Measurements from ENCODE around the gene AGBL1.
A peak's percentile ranks its signal among the peaks of the same experiment; 100 is the strongest.
"Not testable (repeated sequence)": the region's sequence is repeated elsewhere in the genome, so short reads cannot be mapped to it uniquely, and the experiment has no call there.

AGBL1 gene

DNA sequence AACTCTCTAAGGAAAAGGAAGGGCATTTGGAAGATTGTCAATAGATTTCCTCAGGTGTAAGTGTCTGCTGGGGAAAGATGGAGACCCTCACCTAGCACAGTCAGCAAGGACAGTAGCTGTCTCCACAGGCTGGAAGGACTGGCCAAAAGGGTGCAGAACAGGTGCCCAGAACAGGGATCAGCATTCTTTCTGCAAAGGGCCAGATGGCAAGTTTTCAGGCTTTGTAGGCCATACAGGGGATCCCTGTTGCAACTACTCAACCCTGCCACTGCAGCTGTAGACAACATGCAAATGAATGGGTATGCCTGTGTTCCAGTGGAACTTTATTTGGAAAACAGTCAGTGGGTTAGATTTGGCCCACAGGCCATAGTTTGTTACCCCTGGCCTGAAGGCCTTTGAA, 8.1 kb downstream of the AGBL1 start:
- no peak for DNase-seq

DNA sequence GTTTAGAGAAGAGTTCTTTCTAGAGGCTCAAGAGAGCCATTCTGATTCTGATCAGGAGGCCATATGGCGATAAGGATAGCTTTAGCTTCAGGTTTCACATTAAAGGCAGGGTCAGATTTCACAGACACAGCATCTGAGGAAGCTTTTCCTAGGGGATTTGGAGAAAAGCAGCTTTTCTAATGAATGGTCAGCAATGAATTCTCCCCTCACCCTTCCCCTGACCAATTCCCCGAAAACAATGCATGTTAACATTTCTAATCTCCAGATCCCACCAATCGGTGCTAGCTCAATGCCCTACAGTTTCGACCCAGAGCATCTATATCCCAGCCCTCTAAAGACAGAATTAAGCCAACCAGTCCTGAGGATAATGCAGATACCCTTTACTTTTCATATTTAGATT, 9.8 kb downstream of the AGBL1 start:
- DNase-seq = no peak

DNA sequence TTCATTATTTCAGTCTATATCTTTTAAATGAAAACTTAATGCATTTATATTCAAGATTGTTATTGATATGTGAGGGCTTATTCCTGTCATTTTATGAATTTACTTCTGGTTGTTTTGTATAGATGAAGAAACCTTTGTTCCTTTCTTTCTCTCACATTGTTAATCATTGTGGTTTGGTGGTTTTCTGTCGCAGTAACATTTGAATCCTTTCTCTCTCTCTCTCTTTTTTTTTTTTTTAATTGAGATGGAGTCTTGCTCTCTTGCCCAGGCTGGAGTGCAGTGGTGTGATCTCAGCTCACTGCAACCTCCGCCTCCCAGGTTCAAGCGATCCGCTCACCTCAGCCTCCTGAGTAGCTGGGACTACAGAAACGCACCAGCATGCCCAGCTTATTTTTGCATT, 22.1 kb downstream of the AGBL1 start:
- no peak for DNase-seq

DNA sequence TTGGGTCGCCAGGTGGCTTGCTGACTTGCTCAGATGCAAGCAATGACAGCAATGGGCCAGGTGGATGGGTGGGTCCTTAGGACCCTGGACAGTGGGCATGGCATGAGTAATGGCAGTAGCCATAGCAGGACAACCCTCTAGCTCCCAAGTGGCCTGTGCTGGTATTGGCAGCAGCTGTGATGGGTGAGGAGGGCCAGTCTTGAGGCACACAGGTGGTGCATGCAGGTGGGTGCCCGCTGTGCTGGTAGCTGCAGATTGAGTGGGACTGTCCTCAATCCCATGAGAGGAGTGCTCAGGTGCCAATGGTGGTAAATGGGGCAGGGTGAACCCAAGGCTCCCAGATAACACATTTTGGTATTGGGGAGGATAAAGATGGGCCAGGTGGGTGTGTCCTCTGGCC, 24.2 kb downstream of the AGBL1 start:
- DNase-seq = no peak

DNA sequence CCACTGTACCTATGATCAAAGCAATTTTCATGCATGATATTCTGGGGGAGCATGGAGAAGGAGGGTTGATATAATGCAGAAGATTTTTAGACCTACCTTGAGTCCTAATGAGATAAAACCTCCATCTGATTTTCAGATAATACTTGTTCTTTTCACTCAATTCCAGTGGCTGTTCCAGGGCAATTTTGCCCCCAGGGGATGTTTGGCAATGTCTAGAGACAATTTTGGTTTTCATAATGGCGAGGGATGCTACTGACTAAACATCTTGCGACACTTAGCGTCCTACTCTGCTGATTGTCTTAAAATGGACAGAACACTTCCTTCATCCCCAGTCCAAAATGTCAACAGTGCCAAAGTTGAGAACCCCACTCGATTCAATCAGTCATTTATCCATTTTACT, 26.6 kb downstream of the AGBL1 start:
- no peak for DNase-seq

DNA sequence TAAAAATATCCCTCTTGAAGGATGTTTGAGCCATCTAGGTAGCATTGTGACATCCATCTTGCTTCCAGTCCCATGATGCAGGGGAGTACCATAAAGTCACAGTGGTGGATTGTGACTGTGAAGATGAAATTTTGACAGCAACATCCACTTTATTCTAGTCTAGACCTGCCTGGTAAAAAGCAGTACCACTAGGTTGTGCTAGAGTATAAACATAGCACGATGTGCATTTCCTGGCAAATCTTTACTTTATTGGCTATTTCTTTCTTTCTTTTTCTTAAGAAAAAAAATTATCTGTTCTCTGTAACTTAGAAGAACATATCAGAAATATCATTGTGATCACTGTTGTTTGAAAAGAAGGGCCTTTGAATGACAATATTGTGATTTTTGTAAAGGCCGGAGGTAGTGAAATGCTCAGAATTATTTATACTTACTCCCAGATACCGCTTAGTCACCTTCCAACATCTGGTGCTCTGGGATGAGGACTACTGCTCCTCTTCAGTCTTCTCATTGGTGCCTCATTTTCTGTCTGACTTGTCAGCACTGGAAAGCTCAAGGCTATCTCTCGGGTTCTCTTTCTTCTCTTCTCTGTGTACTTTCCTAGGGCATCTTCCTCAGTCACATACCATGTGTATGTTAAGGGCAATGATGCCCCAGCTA, 35.6 kb downstream of the AGBL1 start:
- DNase-seq = no peak

DNA sequence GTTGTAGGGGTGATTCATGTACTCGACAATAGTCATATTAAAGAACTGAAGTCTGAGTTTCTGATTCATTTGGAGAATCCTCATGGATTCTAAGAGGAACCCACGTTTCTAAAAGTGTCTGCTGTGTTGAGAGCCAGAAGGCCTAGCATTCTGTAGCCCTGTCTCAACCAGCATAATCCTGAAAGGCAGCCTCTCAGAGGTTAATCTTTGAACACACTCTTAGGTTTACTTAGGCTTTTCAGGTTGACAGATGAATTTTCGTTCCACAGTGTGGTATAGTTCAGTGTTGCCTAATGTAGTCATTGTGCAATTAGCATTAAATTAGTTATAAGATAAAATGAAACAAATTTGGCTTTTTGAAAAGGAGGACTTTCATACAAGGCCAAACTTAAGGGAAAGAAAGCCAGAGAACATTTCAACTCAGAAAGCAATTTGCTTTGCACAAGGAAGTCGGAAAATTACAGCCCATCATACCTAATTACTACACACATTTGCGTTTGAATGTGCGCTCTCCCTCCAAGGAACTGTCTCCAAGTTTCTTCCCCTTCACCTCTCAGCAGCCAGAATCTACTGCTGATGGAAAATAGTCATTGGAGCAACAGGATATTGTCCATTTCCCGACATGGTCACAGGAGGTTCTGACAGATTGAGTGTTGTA, 42.0 kb downstream of the AGBL1 start:
- DNase-seq = no peak

DNA sequence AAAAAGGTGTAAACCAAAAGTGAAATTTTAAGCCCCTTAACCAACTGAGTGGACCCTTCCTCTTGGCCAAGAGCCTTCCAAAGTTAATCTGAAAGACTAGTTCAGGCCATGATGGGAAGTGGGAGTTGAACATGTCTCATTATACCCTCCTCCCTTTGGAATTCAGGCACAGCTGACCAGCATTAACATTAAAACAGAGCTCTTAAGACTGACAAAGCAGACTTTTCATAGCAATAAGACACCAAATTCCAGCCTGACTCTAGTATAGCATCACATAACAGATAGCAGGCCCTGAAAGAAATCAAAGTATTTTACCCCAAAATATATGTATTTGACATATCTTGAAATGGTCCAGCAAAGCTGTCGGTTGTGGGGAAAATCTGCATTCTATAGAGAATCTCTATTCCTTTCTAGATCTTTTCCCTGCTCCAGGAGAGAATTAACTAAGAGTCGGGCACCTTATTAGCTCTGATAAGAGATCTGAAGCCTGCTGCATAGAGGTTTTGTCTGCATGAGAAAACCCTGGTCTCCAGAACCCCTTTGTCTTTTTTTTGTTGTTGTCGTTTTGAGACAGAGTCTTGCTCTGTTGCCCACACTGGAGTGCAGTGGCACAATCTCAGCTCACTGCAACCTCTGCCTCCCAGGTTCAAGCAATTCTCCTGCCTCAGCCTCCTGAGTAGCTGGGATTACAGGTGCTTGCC, 43.2 kb downstream of the AGBL1 start:
- not testable (repeated sequence) for DNase-seq

DNA sequence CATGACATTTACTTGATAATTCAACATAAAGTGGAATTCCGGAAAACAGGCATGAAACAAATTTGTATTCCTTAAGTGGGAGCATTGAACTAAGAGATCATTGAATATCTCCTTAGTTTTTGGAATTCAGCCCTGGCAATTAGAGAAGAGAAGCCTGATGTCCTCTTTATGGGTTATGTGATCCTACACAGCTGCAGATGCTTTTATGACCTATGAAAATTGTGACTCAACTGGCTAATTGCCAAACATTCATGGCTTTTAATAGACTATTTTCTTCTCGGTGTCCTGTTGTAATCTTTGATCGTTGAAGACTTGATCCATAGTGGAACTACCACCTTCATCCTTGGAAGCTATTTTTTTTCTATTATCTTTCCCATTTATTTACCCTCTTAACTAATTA, 46.1 kb downstream of the AGBL1 start:
- DNase-seq = no peak

DNA sequence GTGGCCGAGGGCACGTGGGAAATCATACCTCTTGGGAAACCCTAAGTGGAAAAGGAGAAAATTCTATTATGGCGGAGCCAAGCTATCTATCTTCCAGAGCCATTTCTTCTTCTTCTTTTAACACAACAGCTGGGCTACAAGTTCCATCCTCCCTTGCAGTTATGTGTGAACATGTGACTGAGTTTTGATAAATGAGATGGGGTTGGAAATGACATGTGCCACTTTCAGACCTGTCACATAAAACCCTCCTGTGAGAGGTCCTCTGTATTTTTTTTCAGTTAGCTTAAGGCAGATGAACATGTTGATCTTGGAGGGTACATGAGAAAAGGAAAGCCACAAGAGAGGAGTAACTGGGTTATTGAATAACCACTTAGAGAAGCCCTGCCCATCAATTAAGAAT, 47.9 kb downstream of the AGBL1 start:
- no peak for DNase-seq

DNA sequence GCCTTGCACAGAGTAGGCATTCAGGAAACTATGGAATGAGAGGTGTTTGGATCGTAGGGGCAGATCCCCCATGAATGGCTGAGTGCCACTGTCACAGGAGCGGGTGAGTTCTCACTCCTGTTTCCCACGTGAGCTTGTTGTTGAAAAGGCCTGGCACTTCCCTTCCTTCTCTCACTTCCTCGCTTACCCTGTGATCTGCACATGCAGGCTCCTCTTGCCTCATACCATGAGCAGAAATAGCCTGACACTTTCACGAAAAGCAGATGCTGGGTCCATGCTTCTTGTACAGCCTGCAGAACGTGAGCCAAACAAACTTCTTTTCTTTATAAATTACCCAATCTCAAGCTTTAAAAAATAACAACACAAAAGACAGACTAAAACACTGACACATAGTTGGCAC, 55.4 kb downstream of the AGBL1 start:
- no peak for DNase-seq

DNA sequence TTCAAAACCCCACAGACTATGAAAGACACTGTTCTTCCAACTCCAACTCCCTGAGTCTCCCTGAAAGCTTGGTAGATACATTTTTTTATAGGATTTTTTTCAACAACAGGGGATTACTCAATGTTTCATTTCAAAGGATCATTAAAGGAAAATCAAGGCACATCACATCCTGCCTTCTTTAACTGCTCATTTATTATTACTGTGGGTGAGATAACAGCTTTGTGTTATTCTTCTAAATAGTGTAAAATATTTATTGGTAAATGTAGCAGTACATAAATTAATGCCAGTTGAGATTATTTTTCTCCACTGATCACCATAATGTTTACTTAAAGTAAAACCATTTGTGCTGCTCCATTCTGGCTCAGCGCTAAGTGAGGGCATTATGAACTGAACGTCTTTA, 57.2 kb downstream of the AGBL1 start:
- DNase-seq = no peak

DNA sequence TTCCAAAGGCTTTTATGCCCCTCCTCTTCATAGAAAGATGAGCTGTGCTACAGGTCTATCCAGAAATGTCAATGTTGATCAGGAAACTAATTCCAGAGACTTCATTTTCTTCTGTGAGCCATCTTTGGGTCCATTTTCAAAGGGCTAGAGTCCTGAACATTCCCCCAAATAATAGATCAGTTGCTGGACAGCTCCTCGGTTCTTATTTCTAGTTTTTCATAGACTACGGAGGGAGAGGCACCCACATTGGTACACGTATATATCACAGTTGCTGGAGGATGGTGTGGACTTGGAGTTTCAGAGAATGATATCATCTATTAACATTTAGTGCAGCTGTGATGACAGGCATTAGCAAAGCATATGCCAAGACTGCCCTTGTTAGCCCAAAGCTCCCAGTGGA, 59.1 kb downstream of the AGBL1 start:
- DNase-seq = no peak

DNA sequence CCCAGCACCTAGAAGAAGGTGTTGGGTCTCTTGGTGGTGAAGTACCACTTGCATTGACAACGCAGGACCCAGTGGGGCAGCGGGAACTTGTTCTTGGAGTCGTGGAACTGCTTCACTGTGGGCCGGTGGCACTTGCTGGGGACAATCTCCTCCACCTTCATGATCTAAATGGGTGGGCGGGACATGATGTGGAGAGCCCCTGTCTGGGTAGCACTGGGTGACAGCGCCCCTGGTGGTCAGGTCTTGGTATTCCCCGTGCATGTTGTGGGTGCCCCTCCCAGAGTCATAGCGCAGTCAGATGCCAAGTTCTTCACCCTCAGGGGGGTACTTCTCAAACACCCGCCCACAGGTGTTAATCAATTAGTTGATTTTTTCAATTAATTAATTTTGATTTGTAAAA, 60.2 kb downstream of the AGBL1 start:
- peak; percentile 2 for DNase-seq

DNA sequence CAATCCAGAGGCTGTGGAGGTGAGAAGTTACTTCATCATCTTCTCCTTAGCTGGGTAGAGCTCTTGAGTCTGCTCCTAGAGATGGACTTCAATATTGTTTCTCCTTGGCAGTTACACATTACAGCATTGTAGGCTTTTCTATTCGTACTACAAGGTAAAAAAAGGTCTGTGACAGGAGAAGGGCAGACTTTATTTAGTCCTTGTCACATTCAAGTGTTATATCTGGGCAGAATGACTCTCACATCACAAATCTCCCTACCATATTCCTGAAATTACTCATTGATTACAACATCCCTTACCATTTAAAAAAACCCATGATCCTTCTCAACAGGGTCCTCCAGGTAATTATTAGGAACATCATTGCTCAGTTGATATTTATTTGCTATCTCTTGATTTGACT, 75.0 kb downstream of the AGBL1 start:
- DNase-seq = no peak

DNA sequence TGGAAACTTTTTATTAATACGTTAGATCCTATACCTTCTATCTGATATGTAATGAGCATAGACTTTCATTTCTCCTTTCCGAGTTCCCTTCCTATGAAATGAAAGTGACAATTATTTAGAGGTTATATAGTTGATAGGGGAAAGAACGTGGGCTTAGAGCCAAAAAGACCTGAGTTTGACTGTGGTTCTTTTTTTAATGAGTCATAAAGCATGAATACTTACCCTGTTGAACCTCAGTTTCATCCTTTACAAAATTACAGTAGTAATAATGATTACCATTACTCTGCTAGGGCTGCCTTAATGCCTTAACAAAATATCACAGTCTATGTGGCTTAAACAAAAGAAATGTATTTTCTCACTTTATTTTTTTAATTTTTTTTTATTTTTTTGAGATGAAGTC, 75.9 kb downstream of the AGBL1 start:
- no peak for DNase-seq

DNA sequence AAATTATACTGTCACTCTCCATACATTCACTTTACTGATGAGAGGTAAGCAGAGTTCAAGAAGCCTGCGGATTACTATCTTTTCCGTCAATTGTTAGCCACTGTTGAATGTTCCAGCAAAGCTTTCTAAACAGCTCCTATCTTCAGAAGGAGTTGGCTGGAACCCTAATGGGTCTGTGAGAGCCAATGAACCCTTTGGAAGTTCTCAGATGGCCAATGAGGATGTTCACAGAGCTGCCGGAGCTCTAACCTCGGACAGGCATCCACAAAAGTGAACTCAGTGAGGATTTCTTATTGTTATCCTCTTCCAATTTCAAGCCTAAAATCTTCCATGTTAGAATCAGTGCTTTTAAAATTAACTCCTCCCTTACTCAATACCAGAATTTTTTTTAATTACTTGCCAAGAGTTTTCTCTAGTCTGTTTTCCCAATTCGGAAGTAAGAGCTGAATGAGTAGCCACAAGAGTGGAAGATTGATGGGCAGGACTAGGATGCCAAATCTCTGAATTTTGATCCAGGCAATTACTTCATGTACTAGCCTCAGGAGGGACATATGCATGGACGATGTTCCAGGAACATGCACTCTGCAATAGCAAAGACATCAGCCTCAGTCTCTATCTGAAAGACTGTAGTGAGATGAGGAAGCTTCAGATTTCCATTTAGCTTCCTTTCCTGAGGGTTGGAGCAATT, 78.1 kb downstream of the AGBL1 start:
- no peak for DNase-seq

DNA sequence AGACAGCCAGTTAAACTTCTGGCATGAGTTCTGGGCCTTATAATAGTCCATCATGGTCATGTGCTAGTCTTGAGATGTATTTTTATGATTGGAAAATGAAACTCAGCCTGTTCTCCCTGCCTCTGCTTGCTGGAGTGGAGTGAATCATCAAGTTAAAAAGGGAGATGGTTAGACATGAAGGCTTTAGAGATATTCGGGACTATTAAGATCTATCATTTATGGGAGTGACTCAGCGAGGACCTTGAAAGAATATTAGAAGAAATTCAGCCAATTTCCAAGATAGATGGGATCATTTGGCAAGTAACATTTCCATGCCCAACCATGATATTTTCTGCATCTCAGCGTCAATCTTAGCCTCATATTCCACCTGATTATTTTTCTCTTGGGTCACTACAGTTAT, 79.8 kb downstream of the AGBL1 start:
- no peak for DNase-seq

DNA sequence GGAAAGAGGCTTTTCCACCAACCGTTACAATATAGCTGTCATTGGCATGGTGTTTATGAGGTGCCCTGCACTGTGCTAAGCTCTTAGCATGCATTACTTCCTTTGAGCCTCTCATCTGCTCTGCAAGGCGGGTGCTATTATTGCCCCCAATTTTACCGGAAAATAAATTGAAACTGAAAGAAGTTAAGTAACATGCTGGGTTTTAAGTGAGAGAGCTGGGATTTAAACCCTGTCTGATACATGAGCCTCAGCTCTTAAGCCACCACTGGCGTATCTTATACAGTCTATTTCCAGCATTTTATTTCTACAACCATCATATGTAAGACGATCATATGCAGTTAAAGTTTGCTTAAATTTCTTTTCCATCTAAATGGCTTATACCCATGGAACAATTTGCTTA, 81.6 kb downstream of the AGBL1 start:
- no peak for DNase-seq

DNA sequence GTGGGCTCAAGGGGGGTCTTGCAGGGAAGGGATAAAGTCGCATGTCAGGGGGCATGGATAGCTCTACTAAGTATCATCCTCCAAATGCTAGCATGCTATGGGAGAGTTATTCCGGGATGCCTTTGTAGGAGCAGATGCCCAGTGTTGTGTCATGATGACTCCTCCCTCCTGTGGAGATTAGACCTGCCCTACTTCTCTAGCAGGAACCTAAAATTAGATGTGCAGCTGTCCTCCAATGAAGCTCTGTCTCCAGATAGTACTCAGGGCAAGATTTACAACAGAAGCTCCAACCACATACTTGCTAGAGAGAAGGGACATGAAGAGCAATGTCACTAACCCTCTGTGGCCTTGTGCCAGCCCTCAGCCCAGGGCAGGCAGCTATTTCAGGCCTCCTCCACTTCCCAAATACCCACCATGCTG, 82.5 kb downstream of the AGBL1 start:
- no peak for DNase-seq

DNA sequence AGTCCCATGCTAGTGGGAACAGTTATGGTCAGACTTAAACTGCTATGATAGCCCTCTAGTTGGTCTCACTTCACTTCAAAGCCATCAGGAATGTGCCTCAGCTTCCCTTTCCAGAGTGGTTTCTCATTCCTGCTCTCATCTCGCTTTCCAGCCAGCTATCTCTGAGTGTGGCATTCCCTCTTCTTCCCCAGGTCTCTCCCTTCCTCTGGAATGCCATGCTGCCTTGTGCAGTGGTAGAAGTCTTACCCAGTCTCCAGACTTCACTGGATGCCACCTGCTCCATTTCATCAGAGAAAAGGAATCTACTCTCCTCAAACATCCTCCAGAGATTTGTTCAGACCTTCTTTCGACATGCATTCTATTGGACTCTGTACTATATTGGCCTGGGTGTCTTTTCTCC, 83.0 kb downstream of the AGBL1 start:
- no peak for DNase-seq

DNA sequence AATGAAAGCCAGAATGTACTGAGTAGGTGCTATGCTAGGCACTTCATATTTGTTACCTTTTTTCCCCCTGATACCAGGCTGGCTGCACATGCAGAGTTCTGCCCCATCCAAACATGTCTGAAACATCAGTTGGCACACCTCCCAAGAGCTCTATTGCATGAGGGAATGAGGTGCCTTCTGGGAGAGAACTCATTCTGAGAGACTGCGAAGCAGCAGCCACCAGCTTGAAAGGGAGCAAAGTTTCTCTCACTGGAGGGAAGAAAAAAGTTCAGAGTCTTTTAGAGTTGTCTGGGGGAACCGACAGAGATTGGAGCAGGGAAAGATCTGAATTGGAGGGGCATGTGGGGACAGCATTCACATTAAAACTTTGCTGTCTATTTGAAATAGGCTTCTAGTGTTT, 84.1 kb downstream of the AGBL1 start:
- DNase-seq = no peak

DNA sequence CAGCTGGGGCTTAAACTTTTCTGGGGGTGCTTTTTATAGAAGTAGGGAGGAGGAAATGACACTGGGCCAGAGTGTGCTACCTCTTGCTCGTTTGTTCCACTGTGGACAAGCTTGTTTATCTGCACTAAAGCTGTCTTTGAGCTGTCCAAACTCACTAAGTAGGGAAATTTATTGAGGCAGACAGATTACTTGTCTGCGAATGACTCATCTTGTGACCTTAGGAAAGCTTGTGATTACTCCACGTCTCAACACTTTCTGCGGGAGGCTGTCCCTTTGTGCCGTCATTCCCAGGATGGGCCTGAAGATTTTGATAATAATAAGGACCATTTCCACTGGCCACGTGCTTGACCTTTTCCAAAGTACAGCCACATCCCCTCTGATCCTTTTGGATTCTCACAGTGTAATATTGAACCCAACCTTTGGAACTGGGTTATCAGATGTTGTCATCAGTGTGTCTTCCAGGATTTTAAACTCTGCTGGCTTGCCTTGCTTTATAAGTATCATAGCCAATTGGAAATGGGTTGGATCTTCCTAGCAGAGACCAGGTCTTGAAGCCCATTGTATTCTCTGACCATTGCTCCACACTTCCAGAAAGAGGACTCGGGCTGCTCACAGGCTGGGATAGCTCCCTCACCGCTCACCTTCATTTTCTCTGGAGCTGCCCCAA, 84.7 kb downstream of the AGBL1 start:
- DNase-seq = no peak

Data from NCI-H69 (cell line).